Measurements from ENCODE around the gene RASGRP4. TPM values are rescaled to one million over a fixed set of nuclear protein-coding genes. Genes with fewer than 3 reads are reported as not detected.

RASGRP4 gene
- total RNA-seq, 1 donor from 2014 or later, result 8.1 TPM

DNA sequence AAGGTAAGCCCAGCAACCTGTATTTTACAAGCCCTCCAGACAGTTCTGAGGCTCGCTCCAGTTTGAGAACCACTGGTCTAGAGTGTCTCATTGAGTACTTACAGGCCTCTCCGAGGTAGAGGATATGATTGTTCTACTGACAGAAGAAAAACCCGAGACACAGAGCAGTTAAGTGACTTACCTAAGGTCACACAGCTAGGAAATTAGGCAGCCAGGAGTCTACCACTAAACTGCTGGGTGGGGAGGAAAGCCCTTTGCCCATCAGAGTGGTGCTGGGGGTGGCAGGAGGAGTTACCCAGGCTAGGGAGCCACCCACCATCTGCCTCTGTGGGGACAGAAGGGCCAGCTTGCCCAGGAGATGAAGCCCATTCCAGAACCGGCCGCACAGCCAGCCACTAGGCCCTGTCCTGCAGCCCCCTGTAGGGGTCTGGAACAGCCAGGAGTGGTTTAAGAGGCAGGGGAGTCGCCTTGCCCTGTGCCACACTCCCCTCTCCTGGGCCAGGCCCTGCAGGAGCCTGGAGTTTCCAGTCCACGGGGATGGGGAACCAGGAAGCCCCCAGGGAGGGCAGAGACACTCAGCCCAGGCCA lies 703 bp downstream of the RASGRP4 start:
- Mint-ChIP-seq H3K4me3 (ENCODE audit: unreplicated experiment) (no peak overlapping the region), H3K27me3 (ENCODE audit: unreplicated experiment) (peaks cover 2% of the 10 kb centered on the region), H3K36me3 (ENCODE audit: low read depth, unreplicated experiment) (peaks cover 4% of the 10 kb centered on the region), H3K4me1 (ENCODE audit: unreplicated experiment) (peaks cover 14% of the 10 kb centered on the region), H3K9me3 (ENCODE audit: unreplicated experiment) (no peaks in the 10 kb centered on the region), H3K27ac (ENCODE audit: unreplicated experiment) (no peak overlapping the region)
- TF ChIP-seq, protein P1, sequence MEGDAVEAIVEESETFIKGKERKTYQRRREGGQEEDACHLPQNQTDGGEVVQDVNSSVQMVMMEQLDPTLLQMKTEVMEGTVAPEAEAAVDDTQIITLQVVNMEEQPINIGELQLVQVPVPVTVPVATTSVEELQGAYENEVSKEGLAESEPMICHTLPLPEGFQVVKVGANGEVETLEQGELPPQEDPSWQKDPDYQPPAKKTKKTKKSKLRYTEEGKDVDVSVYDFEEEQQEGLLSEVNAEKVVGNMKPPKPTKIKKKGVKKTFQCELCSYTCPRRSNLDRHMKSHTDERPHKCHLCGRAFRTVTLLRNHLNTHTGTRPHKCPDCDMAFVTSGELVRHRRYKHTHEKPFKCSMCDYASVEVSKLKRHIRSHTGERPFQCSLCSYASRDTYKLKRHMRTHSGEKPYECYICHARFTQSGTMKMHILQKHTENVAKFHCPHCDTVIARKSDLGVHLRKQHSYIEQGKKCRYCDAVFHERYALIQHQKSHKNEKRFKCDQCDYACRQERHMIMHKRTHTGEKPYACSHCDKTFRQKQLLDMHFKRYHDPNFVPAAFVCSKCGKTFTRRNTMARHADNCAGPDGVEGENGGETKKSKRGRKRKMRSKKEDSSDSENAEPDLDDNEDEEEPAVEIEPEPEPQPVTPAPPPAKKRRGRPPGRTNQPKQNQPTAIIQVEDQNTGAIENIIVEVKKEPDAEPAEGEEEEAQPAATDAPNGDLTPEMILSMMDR (IDR thresholded peaks at IDR 0.05; ENCODE audit: unreplicated experiment), result no peak
- no peak for DNase-seq (ENCODE audit: low spot score)

DNA sequence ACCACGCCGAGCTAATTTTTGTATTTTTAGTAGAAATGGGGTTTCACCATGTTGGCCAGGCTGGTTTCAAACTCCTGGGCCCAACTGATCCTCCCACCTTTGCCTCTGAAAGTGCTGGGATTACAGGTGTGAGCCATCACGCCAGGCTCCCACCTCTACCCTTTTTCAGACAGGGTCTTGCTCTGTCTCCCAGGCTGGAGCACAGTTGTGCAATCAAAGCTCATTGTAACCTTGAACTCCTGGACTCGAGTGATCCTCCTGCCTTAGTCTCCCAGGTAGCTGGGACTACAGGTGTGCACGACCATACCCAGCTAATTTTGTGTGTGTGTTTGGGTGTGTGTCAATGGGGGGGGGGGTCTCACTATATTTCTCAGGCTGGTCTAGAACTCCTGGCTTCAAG lies 1.7 kb downstream of the RASGRP4 start:
- no peak for DNase-seq (ENCODE audit: low spot score)
- Mint-ChIP-seq H3K27me3 (ENCODE audit: unreplicated experiment) (peaks cover 2% of the 10 kb centered on the region), H3K27ac (ENCODE audit: unreplicated experiment) (no peak overlapping the region), H3K4me1 (ENCODE audit: unreplicated experiment) (peaks cover 14% of the 10 kb centered on the region), H3K9me3 (ENCODE audit: unreplicated experiment) (no peaks in the 10 kb centered on the region), H3K36me3 (ENCODE audit: low read depth, unreplicated experiment) (peaks cover 4% of the 10 kb centered on the region), H3K4me3 (ENCODE audit: unreplicated experiment) (no peak overlapping the region)
- TF ChIP-seq, protein P1 (IDR thresholded peaks at IDR 0.05; ENCODE audit: unreplicated experiment), result no peak

DNA sequence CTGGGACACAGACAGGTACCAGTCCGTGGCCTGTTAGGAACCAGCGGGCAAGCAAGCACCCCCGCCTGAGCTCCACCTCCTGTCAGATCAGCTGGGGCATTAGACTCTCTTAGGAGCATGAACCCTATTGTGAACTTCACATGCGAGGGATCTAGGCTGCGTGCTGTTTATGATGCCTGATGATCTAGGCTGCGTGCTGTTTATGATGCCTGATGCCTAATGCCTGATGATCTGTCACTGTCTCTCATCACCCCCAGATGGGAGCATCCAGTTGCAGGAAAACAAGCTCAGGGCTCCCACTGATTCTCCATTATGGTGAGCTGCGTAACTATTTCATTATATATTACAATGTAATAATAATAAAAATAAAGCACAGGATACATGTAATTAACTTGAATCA lies 3.6 kb downstream of the RASGRP4 start:
- H3K27ac Mint-ChIP-seq (ENCODE audit: unreplicated experiment), result no peak overlapping the region
- H3K4me1 Mint-ChIP-seq (ENCODE audit: unreplicated experiment), result peaks cover 19% of the 10 kb centered on the region
- no peak for DNase-seq (ENCODE audit: low spot score)
- H3K27me3 Mint-ChIP-seq (ENCODE audit: unreplicated experiment), result peaks cover 4% of the 10 kb centered on the region
- peaks cover 1% of the 10 kb centered on the region for H3K36me3 Mint-ChIP-seq (ENCODE audit: low read depth, unreplicated experiment)
- H3K4me3 Mint-ChIP-seq (ENCODE audit: unreplicated experiment), result no peak overlapping the region
- no peaks in the 10 kb centered on the region for H3K9me3 Mint-ChIP-seq (ENCODE audit: unreplicated experiment)
- TF ChIP-seq, protein P1 (IDR thresholded peaks at IDR 0.05; ENCODE audit: unreplicated experiment), result no peak

DNA sequence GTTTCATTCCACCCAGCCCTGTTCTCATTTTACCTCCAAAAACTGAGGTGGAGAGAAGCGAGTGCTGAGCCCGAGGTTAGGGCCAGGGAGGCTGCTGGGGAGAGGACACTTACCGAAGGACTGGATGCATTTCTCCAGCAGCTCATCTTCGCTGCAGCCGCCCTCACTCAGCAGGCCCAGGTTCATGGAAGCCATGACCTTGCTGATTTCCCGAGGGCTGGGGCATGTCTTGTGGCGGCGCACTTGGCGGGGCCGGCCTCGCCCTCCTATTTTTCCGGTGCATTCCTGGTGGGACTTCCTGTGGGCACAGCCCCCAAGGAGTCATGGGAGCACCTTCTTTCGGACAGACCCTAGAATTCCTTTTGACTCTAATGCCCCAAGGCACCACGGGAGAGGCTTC lies 4.2 kb downstream of the RASGRP4 start:
- H3K27me3 Mint-ChIP-seq (ENCODE audit: unreplicated experiment), result peaks cover 9% of the 10 kb centered on the region
- peaks cover 24% of the 10 kb centered on the region for H3K4me1 Mint-ChIP-seq (ENCODE audit: unreplicated experiment)
- H3K9me3 Mint-ChIP-seq (ENCODE audit: unreplicated experiment), result no peaks in the 10 kb centered on the region
- DNase-seq (ENCODE audit: low spot score), result no peak
- no peak overlapping the region for H3K27ac Mint-ChIP-seq (ENCODE audit: unreplicated experiment)
- peaks cover 4% of the 10 kb centered on the region for H3K36me3 Mint-ChIP-seq (ENCODE audit: low read depth, unreplicated experiment)
- no peak overlapping the region for H3K4me3 Mint-ChIP-seq (ENCODE audit: unreplicated experiment)
- TF ChIP-seq, protein P1 (IDR thresholded peaks at IDR 0.05; ENCODE audit: unreplicated experiment), result no peak

DNA sequence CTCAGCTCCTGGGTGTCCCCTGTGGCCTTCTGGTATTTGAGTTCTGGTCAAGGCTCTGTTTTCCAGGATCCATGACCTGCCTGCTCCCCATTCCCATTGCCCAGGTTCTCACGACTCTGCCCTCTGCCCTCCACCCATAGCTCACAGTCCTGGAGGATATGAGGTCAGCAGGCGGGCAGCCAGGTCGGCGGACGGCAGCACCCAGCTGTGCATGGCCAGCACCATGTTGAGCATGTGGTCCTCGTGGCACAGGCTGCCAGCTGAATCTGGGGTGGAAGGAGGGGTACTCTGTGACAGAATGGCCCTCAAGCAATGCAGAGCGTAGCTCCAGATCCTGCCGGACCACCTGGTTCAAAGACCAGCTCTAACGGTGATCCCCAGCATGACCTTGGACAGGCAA lies 5.1 kb downstream of the RASGRP4 start:
- H3K9me3 Mint-ChIP-seq (ENCODE audit: unreplicated experiment), result no peaks in the 10 kb centered on the region
- H3K27me3 Mint-ChIP-seq (ENCODE audit: unreplicated experiment), result peaks cover 9% of the 10 kb centered on the region
- peaks cover 4% of the 10 kb centered on the region for H3K36me3 Mint-ChIP-seq (ENCODE audit: low read depth, unreplicated experiment)
- H3K27ac Mint-ChIP-seq (ENCODE audit: unreplicated experiment), result no peak overlapping the region
- peaks cover 20% of the 10 kb centered on the region for H3K4me1 Mint-ChIP-seq (ENCODE audit: unreplicated experiment)
- TF ChIP-seq, protein P1 (IDR thresholded peaks at IDR 0.05; ENCODE audit: unreplicated experiment), result no peak
- DNase-seq (ENCODE audit: low spot score), result no peak
- no peak overlapping the region for H3K4me3 Mint-ChIP-seq (ENCODE audit: unreplicated experiment)
